CD4-positive, alpha-beta T cell treated with Interleukin-17A for 1 hour (primary cell): Measurements from ENCODE around the gene FAHD2A.
"Not testable (repeated sequence)": the region's sequence is repeated elsewhere in the genome, so short reads cannot be mapped to it uniquely, and the experiment has no call there.

ENCODE experiments used
- DNase-seq: peaks from one replicate; pipeline ENCODE4 v3.0.0-alpha.2; 2020

The FAHD2A gene, protein sequence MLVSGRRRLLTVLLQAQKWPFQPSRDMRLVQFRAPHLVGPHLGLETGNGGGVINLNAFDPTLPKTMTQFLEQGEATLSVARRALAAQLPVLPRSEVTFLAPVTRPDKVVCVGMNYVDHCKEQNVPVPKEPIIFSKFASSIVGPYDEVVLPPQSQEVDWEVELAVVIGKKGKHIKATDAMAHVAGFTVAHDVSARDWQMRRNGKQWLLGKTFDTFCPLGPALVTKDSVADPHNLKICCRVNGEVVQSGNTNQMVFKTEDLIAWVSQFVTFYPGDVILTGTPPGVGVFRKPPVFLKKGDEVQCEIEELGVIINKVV

DNA sequence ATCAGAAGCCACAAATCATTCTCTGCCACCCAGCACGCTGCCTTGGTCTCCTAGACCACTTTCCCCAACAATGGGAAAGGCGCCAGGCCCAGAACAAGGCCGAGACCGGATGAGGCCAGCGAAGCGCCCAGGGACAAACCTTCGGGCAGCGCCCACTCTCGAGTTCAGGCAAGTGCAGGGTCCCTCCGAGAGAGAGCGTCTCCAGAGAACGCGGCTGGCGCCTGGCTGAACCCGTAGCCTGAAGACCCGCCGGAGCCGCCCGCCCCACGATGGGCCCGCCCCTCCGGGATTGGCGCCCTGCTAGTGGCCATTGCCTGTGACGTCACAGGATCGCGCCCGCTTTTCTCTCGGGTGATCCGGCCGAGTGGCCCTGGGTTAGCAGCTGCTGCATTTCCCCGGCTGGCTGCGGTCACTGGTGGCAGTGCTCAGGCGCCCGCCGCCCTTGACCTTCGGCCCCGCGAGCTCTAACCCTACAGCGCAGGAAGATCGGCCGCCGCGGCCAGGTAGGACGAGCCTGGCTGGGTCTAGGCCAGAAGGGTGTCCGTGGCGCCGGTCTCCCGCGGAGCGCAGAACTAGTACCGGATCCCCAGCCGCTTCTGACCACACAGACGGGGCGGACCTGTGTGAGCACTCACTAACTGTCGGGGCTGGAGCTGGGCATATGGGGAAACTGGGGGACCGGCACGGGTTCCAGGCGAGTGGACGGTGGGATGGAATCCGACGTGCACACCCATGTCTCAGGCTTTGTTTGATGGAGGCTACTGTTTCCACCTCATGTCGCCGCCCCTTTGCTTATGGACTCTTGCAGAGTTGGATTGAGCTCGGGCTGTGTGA is at the start of gene FAHD2A:
Gene FAHD2A (plus strand): TSS at position 339 of the 834 bp plus-strand sequence. CDS start 2,851 bp downstream, outside the sequence.
- peak; percentile 92 for DNase-seq

DNA sequence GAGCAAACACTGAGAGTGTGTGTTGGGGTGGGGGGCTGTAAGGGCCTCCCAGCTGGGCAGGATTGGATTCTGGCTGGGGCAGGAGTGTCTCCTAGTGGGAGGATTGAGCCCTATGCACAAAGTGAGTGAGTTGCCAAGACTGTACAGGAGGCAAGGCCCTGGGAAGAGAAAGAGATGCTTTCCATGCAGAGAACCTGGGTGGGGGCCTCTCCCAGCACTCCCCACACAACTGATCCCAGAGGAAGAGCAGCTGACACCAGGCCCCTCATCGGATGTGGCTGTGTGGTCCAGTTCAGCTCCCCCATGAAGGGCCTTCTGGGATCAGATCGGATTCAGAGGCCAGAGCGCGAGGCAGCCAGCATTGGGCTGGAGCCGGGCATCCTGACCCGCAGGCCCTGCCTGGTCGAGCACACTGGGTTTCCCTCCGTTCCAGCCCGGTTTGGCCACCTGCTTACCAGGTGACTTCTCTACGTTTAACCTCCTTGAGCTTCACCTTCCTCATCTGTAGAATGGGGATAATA is 49.4 kb upstream of the FAHD2A start:
- DNase-seq = no peak

DNA sequence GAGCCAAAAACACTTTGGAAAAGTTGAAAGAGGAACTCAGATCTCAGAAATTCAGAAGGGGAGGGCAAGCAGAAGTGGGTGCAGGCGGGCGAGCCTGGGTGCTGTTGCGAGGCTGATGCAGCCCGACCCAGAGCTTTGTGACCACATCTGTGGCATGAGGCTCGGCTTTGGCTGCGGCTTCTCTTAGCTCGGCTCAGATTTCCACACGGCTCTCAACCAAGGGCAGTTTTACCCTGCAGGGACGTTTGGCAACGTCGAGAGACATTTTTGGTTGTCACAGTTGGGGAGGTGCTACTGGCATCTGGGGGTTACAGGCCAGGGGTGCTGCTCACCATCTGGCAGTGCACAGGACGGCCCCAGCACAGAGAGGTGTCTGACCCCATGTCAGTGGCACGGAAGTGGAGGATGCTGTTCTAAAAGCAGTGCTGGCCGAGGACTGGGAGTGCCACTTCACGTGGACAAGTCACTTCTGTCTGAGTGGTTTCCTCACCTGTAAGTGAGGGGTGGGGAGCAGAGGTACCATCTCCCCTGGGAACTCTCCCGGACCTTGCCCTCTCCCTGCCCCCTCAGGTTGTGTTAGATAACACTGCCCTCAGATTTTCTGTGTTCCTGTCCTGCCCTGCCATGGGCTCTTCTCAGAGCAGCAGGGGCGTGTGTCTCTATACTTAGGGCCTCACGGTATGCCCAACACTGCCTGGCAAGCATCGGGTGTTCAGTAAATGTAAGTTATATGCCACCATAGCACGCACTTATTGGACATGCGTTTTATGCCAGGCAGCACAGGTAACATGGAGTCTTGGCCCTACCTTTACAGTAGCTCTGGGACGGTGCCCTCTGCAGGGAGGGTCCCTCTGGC is 48.7 kb upstream of the FAHD2A start:
- DNase-seq = no peak

DNA sequence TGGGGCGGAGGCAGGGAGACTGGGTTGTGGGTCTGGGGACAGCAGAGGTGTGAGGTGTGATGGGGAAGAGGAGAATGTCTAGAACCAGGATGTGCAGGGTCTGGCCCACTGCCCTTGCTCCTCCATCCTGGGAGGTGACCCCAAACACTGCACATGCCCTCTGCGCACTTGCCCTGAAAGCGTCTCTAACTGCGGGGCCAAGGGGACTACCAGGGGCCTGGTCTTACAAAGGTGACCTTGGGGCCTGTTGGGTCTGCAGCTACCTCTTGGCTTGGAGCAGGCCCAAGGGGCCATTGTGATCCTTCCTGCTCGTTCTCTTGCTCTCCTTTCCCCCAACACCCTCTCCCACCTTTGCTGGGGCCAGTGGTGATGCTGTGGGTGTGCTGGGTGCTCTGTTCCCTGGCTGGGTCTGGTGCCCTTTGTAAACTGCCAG is 48.0 kb upstream of the FAHD2A start:
- no peak for DNase-seq

DNA sequence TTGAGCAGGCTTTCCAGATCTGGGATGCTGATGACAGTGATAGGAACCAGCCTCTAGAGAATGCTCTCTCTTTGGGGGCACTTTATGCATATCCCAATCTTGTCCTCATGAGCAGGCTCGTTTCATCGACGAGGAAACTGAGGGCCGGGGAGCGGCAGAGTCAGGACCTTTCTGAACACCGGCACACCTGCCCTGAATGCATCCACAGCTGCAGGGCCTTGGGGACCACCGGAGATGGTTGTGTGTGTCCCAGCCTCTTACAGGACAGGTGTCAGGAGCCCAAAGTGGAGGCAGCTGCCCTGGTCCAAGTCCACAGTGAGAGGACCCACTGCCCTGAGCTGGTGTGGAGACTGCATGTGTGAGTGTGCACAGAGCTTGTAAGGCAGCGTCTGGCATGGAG is 47.6 kb upstream of the FAHD2A start:
- DNase-seq = no peak

DNA sequence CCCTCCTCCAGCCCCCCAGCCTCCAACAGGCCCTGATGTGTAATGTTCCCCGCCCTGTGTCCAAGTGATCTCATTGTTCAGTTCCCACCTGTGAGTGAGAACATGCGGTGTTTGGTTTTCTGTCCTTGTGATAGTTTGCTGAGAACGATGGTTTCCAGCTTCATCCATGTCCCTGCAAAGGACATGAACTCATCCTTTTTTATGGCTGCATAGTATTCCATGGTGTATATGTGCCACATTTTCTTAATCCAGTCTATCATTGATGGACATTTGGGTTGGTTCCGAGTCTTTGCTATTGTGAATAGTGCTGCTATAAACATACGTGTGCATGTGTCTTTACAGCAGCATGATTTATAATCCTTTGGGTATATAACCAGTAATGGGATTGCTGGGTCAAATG is 47.0 kb upstream of the FAHD2A start:
- DNase-seq = not testable (repeated sequence)

DNA sequence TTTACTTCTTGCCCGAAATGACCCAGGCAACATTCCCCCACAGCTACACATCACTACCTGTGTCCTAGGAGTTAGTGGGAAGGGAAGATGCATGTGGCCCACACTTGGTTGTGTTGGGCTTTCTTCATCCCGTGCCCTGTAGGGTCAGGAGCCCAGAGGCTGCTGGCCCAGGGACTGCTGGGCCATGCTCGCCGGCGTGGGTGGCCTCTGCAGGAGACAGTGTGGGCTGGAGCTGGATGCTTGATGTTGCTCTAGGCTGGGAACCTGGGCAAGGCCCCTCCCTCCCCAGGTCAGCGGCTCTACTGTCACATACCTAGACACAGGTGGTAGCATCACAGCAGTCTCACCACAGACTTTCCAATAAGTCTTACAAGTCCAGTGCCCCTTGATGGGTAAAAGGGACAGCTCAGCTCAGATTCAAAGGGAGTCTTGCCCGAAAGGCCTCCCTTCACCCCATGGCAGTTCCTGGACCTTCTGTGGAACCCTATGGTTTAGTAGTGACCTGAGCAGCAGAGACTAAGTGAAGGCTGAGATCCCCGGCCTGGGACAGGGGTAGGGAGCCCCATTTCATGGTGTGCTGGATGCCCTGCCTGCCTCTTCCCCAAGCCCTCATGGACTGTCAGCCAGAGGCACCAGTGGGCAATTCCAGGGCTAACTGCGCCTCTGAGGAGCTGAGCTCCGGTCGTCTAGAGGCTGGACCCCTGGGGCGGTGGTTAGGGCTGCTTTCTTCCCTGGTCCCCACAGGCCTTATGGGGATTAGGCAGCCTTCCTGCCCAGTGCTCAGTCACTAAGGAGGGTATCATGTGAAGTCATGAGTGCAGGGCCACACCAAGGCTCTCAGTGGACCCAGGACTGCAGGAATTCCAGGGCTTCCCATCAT is 45.4 kb upstream of the FAHD2A start:
- no peak for DNase-seq

DNA sequence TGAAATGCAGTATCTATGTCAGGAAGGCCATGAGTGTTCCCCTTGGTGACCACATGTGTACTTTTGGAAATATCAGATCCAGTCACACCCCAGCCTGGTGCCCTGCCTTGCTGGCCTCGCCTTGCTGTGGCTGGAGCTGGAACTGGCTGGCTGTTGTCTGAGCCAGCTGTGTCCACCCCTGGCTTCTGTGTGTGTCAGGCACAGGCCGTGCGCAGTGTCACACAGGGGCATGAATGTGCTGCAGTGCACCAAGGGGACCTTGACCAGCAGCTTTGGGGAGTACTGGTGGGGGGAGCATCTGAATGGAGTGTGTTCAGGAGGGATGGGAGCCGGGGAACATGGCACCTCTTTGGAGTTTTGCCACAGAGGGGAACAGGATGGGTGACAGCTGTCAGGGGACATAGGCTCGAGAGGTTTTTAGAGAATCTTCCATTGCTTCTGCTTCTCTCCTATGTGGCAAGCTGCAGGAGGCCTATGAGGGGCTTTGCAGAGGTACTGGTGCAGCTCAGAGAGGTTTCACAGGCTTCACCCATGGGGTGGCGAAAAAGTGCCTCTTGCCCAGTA is 44.7 kb upstream of the FAHD2A start:
- DNase-seq = no peak

DNA sequence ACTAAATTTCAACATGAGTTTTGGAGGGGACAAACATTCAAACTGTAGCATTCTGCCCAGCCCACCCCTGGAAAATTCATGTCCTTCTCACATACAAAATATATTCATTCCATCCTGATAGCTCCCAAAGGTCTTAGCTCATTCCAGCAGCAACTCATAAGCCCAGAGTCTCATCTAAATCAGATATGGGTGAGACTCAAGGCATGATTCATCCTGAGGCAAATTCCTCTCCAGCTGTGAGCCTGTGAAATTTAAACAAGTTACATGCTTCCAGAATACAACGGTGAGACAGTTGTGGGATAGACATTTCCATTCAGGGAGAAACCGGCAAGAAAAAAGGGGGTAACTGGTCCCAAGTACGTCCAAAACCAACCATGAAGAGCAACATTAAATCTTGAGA is 43.5 kb upstream of the FAHD2A start:
- DNase-seq = no peak

DNA sequence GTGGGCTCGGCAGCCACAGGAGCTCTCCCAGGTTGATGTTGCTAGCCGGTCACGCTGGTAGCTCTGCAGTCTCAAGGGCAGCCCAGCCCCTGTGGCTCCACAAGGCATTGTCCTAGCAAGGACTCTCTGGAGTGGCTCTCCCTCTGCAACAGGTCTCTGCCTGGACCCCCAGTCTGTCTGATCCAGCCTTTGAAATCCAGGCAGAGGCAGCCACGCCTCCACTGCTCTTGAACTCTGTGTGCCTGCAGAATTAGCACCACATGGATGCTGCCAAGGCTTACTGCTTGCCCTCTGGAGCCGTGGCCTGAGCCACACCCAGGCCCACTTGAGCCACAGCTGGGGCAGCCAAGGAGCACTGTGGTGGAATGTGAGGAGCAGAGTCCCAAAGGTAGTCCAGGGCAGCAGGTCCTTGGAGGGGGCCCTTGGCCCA is 43.0 kb upstream of the FAHD2A start:
- DNase-seq = no peak

DNA sequence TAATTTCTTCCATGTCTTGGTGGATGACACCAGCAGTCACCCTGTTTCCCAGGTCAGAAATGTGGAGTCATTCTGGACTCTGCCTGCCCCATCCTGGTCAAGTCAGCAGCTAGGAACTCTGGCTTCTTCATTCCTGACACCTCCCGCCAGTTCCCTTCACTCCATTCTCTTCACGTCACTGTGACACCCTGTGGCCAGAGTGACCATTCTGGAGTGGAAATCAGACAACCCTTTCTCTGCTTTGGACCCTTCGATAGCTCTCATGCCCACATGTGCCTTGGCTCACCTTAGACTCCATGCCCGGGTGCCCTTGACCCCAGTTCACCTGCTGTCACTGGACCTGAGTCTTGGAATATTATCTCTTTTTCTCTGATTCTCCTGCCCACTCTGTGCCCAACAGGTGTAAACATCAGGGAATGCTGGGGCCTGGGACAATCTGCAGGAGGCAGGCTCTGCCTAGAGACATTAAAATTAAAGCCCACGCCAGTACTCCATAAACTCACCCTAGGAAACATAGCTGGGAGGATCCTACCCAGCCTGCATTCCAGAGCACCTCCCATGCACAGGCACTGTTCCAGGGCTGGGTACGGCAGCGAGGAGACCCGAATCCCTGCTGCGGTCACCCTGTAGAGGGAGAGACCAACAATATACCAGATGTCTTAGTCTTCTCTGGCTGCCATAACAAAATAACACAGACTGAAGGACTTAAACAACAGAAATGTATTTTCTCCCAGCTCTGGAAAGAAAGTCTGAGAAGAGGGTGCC is 41.1 kb upstream of the FAHD2A start:
- DNase-seq = no peak

DNA sequence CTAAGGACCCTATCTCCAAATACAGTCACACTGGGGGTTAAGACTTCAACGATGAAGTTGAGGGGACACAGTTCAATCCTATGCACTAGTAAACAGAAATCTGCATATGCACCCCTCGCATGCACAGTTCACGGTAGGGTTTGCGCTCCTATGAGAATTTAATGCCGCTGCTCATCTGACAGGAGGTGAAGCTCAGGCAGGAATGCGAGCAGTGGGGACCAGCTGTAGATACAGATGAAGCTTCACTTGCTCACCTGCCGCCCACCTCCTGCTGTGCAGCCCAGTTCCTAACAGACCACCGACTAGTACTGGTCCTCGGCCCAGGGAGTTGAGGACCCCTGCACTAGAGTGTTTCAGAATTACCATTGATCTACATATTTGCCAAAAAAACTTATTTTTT is 40.0 kb upstream of the FAHD2A start:
- no peak for DNase-seq

DNA sequence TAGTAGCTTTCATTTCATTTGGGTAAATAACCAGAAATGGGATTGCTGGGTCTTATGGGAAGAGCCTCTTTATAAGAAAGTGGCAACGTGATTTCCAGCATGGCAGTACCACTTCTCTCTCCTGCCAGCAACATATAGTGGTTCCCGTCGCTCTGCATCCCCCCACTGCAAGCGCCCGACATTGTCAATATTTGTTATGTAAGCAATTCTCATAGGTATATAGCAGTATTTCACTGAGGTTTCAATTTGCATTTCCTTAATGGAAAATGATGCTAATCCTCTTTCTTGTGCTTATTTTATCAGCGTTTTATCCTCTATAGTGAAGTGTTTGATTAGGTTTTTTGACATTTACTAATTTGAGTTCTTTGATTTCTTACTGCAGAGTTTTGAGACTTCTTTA is 36.0 kb upstream of the FAHD2A start:
- no peak for DNase-seq

DNA sequence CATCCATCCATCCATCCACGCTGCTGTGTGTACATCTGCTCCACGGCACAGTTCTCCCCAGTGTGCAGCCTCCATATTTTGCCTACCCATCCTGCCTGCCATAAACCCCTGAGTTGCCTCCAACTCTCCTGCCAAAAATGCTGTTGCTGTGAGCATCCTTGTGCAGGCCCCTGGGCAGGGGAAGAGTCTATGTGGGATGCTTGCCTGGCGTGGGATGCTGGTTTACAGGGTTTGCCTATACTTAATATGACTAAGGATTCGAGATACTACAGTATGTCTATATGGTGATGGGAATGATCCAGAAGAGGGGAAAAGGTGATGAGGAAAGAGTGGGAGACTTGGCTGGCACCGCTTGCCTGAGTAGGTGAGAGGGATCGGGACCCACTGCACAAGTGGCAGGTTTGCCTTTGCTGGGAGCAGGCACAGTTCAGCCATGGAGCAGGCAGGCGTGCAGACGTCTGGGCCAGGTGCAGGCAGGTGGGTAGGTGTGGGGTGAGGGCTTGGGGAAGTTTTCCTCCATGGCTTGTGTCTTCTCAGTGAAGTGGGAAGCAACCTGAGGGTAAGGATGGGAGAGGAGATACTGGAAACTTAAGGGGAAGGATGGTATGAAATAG is 30.2 kb upstream of the FAHD2A start:
- DNase-seq = no peak

DNA sequence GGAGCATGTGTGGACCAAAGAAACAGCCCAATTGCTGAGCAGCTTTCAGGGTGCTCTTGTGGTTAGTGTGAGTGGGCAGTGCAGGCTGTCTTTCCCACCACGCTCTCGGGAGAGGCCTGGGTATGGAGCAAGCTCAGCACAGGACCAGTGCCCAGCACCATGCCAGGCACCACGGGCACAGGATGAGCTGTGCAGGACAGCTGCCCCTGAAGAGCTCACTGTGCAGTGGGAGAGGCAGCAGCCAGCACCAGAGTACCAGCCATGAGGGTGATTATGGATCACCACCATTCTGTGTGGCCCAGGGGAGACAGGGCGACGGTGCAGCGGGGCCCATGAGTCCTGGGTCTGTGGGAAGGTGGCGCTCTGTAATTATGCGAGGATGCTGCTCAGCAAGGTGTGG is 29.7 kb upstream of the FAHD2A start:
- DNase-seq = no peak

DNA sequence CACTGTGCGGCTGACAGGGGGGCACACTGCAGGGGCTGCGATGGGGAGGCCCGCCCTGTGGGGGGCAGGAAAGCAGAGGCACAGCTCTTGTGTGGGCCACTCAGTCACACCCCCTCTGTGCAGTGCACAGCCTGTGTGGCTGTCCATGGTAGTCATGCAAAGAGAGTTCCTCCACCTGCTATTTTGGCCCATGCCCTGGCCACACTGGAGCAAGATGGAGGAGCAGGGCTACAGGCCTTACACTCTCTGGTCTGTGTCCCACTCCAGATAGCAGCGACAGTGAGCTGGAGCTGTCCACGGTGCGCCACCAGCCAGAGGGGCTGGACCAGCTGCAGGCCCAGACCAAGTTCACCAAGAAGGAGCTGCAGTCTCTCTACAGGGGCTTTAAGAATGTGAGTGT is 28.5 kb upstream of the FAHD2A start:
- DNase-seq = no peak

DNA sequence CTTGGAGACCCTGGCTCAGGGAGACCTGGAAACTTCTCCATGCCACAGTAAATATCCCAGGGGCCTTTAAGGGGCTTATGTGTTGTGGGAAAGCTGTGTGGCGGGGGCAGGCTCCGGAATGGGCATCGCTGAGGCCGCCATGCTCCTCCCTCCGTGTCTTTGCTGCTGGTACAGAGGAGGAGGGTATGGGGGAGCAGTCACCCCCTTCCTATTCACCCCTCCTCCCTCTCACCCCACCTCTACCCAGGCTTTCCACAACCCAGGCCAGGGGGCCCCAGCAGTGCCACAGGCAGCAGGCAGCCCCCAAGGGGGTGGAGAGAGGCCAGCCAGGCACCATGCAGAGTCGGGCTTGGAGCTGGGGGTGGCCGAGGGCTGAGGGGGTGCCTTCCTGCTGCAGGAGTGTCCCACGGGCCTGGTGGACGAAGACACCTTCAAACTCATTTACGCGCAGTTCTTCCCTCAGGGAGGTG is 28.0 kb upstream of the FAHD2A start:
- DNase-seq = no peak

DNA sequence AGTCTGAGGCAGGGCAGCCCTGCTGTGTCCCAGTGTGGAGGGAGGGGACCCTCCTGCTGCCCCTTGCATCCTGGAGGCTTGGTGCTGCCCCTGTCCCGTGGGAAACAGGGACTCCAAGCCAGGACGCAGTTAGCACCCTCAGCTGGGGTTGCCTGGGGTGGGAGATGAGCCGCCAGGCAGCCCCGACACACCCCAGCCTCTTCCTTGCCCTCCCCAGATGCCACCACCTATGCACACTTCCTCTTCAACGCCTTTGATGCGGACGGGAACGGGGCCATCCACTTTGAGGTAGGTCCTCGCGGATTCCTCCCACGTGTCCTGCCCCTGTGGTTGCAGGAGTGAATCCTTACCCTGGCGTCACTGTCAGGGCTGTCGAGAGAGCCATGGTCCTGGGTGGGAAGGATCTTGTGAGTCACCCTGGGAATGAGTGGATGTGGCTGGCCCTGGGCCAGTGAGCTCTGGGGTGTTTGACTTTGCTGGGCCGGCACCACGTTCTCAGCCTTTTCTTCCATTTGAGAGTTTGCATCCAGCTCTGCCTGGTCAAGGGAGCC is 27.5 kb upstream of the FAHD2A start:
- DNase-seq = no peak

DNA sequence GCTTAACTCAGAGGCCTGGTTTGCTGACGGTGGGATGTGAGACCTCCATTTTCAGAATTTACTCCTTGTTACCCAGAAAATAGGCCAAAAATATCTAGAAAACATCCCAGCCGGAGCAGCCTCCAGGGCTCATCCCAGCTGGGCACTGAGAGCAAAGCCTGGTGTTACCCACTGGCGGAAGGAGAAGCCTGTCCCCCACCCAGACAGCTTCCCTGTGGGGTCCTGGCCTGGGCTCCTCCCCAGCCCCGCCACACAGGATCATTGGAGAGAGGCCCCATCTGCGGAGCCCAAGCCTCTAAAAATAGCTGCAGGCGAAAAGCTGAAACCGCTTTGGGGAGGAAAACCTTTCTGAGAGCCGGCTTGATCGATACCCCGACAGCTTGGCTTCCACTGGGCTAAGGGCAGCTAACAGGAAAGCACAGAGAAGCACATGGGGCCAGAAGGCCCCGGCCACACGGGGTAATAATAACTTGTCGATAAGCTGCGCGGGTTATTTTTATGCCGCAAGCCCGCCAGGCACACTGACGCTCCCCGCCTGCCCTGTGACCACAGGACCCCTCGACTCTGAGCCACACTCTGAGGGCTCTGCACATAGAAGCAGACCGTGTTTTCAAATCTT is 26.9 kb upstream of the FAHD2A start:
- DNase-seq = no peak
